CD4-positive, alpha-beta T cell treated with Interleukin-17A for 4 hours (primary cell): ENCODE measurements around the gene ZNF416.

ENCODE experiments used
- DNase-seq: peaks from one replicate; pipeline ENCODE4 v3.0.0-alpha.2; 2020; ENCODE audit warnings: mixed read lengths

ZNF416 gene

DNA sequence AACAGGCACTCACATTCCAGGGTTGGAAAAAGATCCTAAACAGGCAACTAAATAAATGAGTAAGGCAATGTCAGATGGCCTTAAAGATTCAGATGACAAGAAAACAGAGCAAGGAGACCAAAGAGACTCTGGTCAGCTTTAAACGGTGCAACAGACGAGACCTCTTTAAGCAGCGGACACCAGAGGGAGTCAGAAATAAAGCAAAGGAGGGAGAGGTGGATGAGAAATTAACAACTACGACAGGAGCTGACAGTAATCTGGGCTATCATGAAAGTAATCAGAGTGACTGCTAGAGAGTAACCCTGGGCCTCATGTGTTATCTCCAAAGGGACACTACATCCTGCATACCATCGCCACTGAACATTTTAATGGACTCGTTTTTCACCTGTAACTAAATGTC lies 20.2 kb downstream of the ZNF416 start:
- DNase-seq = no peak

- DNase-seq = no peak
Measured at GRCh38 chr19:57557659-57558058, 21.1 kb downstream of the ZNF416 start.

DNA sequence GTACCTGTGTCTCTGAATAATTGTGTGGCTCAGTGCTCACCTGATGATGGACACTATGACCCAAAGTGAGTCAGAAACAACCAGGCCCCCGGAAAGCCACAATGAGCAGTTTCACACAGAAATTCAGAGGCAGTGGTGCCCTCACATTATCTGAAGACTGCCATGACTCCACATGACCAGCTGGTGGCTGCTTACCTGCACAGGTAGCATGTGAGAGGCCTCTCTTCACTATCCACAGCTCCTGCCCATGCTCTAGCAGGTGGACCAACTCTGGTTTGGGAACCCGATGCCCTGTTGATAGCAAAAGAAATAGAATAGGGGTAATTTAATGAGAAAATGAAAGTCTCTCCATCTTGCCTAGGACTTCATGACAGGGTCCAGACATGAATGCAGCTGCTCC lies 26.3 kb downstream of the ZNF416 start:
- no peak for DNase-seq

DNA sequence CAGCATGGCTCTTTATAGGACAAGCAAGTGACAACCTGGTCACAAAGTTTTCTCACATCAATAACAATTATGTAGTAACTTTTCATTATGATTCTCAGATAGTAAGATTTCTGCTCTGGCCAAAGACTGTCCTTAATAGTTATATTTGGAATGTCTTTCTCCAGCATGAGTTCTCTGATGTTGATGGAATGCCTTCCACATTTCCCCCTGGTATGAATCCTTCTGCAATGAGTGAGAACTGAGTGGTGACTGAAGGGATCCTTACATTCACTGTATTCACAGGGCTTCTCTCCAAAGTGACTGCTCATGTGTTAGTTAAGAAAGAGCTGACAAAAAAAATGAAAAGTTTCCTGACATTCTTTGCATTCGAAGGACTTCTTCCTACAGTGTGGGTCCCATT lies 32.2 kb downstream of the ZNF416 start:
- DNase-seq = no peak

DNA sequence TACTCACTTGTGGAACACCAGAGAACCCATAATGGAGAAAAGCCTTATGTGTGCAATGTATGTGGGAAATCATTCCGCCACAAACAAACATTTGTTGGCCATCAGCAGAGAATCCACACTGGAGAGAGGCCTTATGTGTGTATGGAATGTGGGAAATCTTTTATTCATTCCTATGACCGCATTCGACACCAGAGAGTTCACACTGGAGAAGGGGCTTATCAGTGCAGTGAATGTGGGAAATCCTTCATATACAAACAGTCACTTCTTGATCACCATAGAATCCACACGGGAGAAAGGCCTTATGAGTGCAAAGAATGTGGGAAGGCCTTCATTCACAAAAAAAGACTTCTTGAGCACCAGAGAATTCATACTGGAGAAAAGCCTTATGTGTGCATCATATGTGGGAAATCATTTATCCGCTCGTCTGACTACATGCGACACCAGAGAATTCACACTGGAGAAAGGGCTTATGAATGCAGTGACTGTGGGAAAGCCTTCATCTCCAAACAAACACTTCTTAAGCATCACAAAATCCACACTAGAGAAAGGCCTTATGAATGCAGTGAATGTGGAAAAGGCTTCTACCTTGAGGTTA lies 40.7 kb downstream of the ZNF416 start:
- no peak for DNase-seq

- DNase-seq = peak; percentile 87
Measured at GRCh38 chr19:57527136-57527881, 51.4 kb downstream of the ZNF416 start, which contains the start of gene ZNF549. Gene ZNF549 (plus strand): TSS chr19:57527356. CDS start chr19:57527574, 218 bp downstream.
